ENCODE data around the gene UBA3.

DNA sequence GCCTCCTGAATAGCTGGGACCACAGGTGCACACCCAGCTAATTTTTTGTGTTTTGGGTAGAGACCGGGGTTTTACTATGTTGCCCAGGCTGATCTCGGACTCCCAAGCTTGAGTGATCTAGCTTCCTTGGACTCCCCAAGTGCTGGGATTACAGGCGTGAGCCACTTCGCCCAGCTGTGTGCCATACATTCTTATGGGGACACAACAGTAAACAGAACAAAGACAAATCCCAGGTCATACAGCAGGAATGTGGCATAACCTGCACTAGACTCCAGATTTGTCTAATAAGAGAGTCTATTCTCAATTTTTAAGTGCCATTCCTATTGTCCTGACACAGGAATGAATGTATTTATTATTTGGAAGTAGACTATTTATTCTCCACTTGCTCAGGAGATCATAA, 22.2 kb upstream of the UBA3 start:
- TF ChIP-seq, protein P1, sequence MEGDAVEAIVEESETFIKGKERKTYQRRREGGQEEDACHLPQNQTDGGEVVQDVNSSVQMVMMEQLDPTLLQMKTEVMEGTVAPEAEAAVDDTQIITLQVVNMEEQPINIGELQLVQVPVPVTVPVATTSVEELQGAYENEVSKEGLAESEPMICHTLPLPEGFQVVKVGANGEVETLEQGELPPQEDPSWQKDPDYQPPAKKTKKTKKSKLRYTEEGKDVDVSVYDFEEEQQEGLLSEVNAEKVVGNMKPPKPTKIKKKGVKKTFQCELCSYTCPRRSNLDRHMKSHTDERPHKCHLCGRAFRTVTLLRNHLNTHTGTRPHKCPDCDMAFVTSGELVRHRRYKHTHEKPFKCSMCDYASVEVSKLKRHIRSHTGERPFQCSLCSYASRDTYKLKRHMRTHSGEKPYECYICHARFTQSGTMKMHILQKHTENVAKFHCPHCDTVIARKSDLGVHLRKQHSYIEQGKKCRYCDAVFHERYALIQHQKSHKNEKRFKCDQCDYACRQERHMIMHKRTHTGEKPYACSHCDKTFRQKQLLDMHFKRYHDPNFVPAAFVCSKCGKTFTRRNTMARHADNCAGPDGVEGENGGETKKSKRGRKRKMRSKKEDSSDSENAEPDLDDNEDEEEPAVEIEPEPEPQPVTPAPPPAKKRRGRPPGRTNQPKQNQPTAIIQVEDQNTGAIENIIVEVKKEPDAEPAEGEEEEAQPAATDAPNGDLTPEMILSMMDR (IDR thresholded peaks at IDR 0.05 in 2 of 3, conservative IDR thresholded peaks at IDR 0.05 in 1 of 3; ENCODE audit: borderline replicate concordance in 1 of 3, insufficient read depth in 1 of 3, low read depth in 2 of 3, low read length in 2 of 3) = no peak
- no peak for TF ChIP-seq EGR1 (IDR thresholded peaks at IDR 0.05; ENCODE audit: low read depth)
- no peak for TF ChIP-seq RAD21 (IDR thresholded peaks at IDR 0.05; ENCODE audit: low read depth)

Data from HCT116 (cell line).